HG03565 (cell line): ENCODE results near the gene CDR2L.
"Not testable (repeated sequence)": the region's sequence is repeated elsewhere in the genome, so short reads cannot be mapped to it uniquely, and the experiment has no call there.

ENCODE experiments used
- ATAC-seq: cut with Tn5 transposase; IDR thresholded peaks from one replicate; pipeline ENCODE4 v1.9.1; 2021; ENCODE audit warnings: mild to moderate bottlenecking, moderate library complexity; ENCODE audit not compliant: unreplicated experiment

Gene CDR2L

GRCh38 chr17:74959826-74960515 is 27.5 kb upstream of the CDR2L start:
- no peak for ATAC-seq

- peak; percentile 46 for ATAC-seq
These were observed 26.7 kb upstream of the CDR2L start for GRCh38 chr17:74960570-74961342.

DNA sequence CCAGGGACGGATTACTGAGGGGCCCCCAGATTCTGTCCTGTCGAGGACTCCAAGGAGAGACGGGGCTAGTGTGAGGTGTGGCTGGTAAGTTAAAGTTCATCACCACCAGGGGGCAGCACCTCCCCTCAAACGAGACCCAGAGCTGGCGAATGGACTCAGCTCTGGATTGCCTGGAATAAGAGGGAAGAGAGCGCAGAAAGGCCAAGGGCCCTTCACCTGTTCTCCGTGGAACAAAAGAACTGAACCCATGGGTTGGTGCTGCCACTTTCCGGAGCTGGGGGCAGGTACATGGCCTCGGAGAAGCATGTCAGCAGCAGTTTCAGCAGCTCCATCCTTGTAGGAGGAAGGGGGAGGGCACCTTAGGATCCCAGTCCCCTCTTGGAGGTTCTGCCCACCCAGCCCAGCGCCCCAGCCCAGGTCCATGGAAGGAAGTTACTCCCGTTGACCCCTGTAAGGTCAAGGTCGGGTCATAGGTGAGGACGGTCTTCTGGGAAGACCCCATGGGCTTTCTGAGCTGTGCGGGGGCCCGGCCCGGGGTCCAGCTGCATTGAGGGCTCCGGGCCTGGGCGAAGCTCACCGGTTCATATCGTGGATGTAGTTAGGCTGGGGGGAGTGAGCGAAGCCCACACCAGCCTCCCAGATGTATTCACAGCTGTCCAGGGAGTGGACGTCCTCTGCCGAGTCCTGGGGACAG is 25.6 kb upstream of the CDR2L start:
- no peak for ATAC-seq

- ATAC-seq = no peak
These were observed 24.6 kb upstream of the CDR2L start for GRCh38 chr17:74962622-74963394.

DNA sequence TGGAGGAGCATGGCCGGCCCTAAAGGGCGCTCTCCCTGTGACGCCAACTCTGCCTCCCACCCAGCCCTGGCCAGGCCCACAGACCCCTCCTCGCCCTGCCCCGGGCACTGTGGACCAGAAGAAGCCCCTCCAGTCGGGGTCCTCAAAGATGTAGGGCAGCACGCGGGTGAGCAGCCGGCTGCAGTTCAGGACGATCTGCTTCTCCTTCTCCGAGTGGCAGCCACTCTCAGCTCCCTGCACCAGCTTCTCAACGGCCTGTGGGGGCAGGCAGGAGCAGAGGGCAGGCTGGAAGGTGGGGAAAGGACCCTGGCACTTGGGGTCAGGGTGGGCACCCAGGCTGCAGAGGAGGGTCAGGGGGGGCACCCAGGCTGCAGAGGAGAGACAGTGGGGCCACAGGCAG is 23.8 kb upstream of the CDR2L start:
- no peak for ATAC-seq

GRCh38 chr17:74964246-74964761 is 23.1 kb upstream of the CDR2L start:
- no peak for ATAC-seq

DNA sequence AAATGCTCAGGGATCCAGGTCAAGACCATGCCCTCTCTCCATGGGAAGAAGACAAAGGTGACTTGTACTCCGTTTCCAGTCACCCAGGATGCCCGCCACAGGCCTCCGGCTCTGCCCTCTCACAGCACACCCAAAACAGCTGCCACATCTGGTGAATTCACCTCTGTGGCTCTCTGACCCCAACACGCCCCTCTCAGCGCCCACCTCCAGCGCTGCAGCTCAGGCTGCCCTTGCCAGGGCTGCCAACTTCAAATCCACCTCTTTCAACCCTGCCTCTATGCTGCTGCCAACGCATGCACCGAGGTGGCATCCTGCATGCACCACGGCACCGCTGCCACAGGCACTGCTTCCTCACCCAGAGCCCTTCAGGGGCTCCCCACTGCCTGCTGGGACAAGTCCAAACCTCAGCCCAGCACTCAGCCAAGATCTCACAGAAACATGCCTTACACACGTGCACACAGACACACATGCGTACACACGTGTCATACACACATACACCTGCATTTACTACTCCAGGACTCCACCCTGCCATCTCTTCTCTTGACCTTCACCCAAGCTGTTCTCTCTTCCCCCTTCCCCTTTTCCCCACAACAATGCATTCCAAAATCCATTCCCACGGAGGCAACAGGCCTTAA is 22.3 kb upstream of the CDR2L start:
- ATAC-seq = no peak

DNA sequence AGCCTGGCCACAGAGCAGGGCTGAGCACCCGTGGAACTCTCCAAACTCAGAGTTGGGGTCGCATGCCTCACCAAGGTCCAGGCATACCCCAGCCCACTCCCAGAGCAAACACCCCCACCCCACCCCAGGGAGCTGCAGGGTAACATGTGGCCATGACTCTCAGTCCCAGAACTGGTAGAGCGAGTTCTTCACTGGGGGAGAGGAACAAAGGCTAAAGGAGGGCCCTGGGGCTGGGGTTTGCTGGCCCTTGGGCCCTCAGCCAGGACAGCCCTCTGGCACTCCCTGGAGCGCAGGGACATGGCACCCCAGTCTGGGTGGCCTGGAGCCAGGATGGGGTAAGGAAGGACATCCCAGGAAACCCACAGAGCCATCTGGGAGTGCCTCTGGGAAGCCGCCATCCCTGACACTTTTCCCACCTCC is 19.1 kb upstream of the CDR2L start:
- ATAC-seq = no peak

GRCh38 chr17:74969501-74969900 is 17.9 kb upstream of the CDR2L start:
- not testable (repeated sequence) for ATAC-seq

DNA sequence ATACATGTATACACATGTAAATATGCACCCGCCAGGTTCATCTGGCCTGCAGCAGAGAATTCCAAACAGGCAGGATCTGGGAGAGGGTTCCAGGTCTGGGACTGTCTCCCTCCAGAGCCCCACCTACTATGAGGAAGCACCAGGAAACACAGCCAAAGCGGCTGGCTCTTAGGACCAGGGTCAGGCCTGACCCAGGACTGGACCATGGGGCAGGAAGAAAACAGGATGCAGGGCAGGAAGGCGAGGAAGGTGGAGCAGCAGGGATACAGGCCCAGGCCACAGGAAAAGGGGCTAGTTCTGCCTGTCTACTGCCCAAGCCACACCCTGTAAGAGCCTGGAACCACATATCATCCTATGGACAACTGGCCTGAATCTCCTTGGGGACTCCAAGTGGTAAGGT is 17.0 kb upstream of the CDR2L start:
- ATAC-seq = no peak

DNA sequence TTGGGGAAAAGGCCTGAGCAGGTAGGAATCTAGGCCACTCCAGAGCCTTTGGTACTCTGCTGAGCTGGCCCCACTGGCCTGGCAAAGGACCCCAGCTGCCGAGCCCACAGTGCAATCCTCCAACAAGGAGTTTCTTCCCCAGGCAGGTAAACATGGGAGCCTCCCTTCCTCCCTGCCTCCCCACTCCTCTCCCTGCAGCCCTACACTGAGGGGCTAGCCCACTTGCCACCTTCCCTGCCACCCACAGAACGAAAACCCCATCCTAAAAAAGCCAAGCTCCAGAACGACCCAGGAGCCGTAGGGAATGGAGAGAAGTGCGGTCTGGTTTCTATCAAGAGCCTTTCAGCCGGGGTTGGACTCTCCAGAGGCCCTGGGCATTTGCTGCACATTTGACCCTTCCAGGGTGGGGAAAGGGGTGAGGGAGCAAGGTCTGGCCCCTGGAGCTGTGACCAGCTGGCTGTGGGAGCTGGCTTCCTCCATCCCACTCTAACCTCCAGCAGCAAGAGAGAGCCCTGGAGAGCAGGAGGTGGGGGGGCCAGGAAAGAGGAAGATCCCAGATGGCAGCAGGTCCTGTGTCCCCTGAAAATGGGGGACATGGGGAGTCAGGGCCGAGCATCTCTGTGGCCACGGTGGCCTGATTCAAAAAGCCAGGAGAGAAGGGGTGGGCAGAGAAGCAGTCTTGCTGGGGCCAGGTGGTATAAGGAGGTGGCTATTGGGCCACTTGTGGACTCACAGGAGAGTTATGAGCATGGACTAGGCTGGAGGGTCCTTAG is 16.2 kb upstream of the CDR2L start:
- no peak for ATAC-seq

DNA sequence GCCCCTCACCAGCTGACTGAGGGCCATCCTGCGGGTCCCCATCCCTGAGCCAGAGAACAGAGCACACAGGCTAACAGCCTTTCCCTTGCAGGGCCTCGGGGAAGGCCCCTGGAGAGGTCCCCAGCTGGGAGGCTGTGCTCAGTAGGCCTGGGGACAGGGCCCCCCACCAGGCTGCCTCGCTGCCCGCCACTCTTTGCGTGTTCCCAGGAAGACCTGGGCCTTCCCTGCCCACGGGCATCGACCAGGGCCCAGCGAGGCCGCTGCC is 15.7 kb upstream of the CDR2L start:
- no peak for ATAC-seq

GRCh38 chr17:74972107-74972972 is 15.1 kb upstream of the CDR2L start, which contains the start of gene HID1:
TSS of gene HID1 (minus strand) at chr17:74972759. CDS start at chr17:74972656, 103 bp downstream.
- no peak for ATAC-seq

GRCh38 chr17:74972973-74973328 is 14.5 kb upstream of the CDR2L start:
- ATAC-seq = no peak

DNA sequence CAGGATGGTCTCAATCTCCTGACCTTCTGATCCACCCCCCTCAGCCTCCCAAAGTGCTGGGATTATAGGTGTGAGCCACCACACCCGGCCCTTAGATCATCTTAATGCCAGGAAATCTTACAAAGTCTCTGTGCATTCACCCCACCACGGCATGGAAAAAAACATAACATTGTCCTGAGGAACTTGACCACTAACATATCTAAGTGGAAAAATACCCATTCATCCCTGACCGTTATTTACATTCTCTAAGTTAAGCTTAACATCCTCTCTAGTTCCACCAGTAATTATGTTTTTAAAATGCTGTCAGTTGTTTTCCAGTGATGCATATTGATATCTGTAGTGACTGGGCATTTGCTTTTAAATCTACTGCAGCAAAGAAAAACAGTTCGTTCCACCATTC is 11.5 kb upstream of the CDR2L start:
- ATAC-seq = no peak

DNA sequence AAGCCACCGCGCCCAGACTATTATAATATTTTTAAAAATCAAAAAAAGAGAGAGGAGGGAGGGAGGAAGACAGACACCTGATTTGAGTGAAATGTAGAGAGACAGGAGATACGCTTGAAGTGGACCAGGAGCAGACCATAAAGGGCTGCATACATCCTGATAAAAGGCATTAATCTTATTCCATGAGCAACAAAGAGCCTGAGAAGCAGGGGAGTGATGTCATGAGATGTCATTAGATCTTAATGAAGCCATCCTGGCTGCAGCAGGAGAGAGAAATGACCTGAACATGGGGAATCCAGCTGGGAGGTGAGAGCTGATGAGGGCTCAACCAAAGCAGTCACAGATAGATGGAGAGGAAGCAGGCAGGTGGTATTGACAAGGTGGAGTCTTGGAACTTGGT is 9.6 kb upstream of the CDR2L start:
- no peak for ATAC-seq

- ATAC-seq = no peak
These were observed 9.2 kb upstream of the CDR2L start for GRCh38 chr17:74978240-74978639.

DNA sequence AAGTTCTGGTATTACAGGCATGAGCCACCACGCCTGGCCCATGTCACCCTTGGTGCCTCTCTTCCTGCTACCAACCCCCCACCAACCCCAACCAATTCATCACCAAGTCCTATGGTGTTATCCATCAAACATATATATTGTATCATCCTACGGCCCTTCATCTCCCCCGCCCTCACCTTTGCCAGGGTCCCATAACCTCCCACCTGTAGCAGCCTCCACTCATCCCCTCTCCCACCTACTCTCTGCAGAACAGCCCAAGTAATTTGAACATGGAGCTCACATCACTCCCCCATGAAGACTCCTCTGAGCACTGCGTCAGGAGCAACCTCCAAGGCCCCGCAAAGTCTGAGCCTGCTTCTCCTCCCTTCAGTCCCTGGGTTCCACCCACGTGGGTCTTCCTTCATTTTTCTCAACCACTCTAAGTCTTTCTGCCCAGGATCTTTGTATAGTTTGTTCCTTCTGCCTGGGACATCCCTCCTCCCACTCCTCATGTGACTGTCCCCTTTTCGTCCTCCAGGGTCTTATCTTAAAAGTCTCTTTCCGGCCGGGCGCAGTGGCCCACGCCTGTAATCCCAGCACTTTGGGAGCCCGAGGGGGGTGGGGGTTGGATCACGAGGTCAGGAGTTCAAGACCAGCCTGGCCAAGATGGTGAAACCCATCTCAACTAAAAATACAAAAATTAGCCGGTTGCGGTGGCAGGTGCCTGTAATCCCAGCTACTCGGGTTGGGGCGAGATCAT is 7.9 kb upstream of the CDR2L start:
- ATAC-seq = no peak
